Calu3 (cell line): ENCODE data around the gene TJP2. TPM values are rescaled to one million over a fixed set of nuclear protein-coding genes. Genes with fewer than 3 reads are reported as not detected.

Experiments
- Bru-seq: library from RNA; stranded (reverse); fragments of 400-500 nt; gene quantifications from one replicate; lab custom pipeline; 2021; lab: Mats Ljungman, UMichigan
- BruChase-seq, 2 experiments: library from RNA; stranded (reverse); fragments of 400-500 nt; gene quantifications; one replicate each; lab custom pipeline; 2021; lab: Mats Ljungman, UMichigan
- BruUV-seq: library from RNA; stranded (reverse); fragments of 400-500 nt; replicated peaks from 2 replicates; lab custom pipeline; 2021; lab: Mats Ljungman, UMichigan
- CTCF ChIA-PET: fragments of 300-600 bp; sonication (Branson Sonifier 250); formaldehyde crosslinking; loops from one replicate; lab custom pipeline; 2022; ENCODE audit warnings: antibody characterized with exemption; lab: Charles Lee
- DNase-seq: peaks from one replicate; pipeline ENCODE4 v3.0.0; 2022
- H3K27ac Mint-ChIP-seq: one replicate; pipeline ENCODE4 v1.8.0; 2022; ENCODE audit warnings: mixed read lengths; ENCODE audit not compliant: unreplicated experiment
- H3K27me3 Mint-ChIP-seq: one replicate; pipeline ENCODE4 v1.8.0; 2022; ENCODE audit warnings: mixed read lengths; ENCODE audit not compliant: unreplicated experiment
- H3K36me3 Mint-ChIP-seq: one replicate; pipeline ENCODE4 v1.8.0; 2022; ENCODE audit warnings: mild to moderate bottlenecking, moderate library complexity, mixed read lengths; ENCODE audit not compliant: insufficient read depth, unreplicated experiment
- H3K4me1 Mint-ChIP-seq: one replicate; pipeline ENCODE4 v1.8.0; 2022; ENCODE audit warnings: mild to moderate bottlenecking, low read depth, mixed read lengths; ENCODE audit not compliant: unreplicated experiment
- H3K4me3 Mint-ChIP-seq: one replicate; pipeline ENCODE4 v1.8.0; 2022; ENCODE audit warnings: mild to moderate bottlenecking, low read depth, moderate library complexity, mixed read lengths; ENCODE audit not compliant: unreplicated experiment
- H3K9me3 Mint-ChIP-seq: one replicate; pipeline ENCODE4 v1.8.0; 2022; ENCODE audit warnings: low read depth, mixed read lengths; ENCODE audit not compliant: unreplicated experiment
- intact Hi-C: fragments of 100-400 bp; cut with micrococcal nuclease; formaldehyde crosslinking; loops from one replicate; pipeline ENCODE4 v1.10.0; 2022; ENCODE audit not compliant: unreplicated experiment
- long read RNA-seq: library from polyadenylated mRNA; stranded (forward); transcript quantifications from one replicate; pipeline ENCODE4 v2.0.0, GENCODE V29; 2022
- total RNA-seq: library from RNA; stranded (reverse); gene quantifications from 2 replicates; pipeline ENCODE4 v1.2.3, GENCODE V29; 2022
- TF ChIP-seq, protein P1 (sequence below): fragments of 200-600 bp; IDR thresholded peaks from one replicate; pipeline ENCODE4 v1.8.0; 2022; ENCODE audit warnings: antibody characterized with exemption; ENCODE audit not compliant: unreplicated experiment

TJP2 gene
- 139 and 160 TPM in 2 replicates for total RNA-seq
- Bru-seq, nascent RNA = percentile 68 among the genes with signal in this experiment
- percentile 45 among the genes with signal in this experiment for BruChase-seq, experiment 1, labeled RNA remaining after a 6-hour chase
- percentile 44 among the genes with signal in this experiment for BruChase-seq, experiment 2, labeled RNA remaining after a 2-hour chase
- long read RNA-seq, partial matches to known transcripts = 42 of 55 reads
- long read RNA-seq, other reads (novel, unspliced or antisense) = 13 of 55 reads

- Mint-ChIP-seq H3K4me1 (peaks cover 52% of the 10 kb centered on the region), H3K27me3 (no peaks in the 10 kb centered on the region), H3K27ac (peak within 1 kb of the TSS; percentile 30), H3K36me3 (peaks cover 17% of the 10 kb centered on the region), H3K4me3 (no peak within 1 kb of the TSS), H3K9me3 (no peaks in the 10 kb centered on the region)
- intact Hi-C loops = no loop called here
- TF ChIP-seq, protein P1, sequence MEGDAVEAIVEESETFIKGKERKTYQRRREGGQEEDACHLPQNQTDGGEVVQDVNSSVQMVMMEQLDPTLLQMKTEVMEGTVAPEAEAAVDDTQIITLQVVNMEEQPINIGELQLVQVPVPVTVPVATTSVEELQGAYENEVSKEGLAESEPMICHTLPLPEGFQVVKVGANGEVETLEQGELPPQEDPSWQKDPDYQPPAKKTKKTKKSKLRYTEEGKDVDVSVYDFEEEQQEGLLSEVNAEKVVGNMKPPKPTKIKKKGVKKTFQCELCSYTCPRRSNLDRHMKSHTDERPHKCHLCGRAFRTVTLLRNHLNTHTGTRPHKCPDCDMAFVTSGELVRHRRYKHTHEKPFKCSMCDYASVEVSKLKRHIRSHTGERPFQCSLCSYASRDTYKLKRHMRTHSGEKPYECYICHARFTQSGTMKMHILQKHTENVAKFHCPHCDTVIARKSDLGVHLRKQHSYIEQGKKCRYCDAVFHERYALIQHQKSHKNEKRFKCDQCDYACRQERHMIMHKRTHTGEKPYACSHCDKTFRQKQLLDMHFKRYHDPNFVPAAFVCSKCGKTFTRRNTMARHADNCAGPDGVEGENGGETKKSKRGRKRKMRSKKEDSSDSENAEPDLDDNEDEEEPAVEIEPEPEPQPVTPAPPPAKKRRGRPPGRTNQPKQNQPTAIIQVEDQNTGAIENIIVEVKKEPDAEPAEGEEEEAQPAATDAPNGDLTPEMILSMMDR = no peak
- no peak for DNase-seq
- BruUV-seq = no TSS peak
- CTCF ChIA-PET = no interaction called here
Observed at GRCh38 chr9:69173891-69174615, at the start of gene TJP2. TSS of gene TJP2 (plus strand) at chr9:69174277. CDS start at chr9:69174373, 96 bp downstream.

DNA sequence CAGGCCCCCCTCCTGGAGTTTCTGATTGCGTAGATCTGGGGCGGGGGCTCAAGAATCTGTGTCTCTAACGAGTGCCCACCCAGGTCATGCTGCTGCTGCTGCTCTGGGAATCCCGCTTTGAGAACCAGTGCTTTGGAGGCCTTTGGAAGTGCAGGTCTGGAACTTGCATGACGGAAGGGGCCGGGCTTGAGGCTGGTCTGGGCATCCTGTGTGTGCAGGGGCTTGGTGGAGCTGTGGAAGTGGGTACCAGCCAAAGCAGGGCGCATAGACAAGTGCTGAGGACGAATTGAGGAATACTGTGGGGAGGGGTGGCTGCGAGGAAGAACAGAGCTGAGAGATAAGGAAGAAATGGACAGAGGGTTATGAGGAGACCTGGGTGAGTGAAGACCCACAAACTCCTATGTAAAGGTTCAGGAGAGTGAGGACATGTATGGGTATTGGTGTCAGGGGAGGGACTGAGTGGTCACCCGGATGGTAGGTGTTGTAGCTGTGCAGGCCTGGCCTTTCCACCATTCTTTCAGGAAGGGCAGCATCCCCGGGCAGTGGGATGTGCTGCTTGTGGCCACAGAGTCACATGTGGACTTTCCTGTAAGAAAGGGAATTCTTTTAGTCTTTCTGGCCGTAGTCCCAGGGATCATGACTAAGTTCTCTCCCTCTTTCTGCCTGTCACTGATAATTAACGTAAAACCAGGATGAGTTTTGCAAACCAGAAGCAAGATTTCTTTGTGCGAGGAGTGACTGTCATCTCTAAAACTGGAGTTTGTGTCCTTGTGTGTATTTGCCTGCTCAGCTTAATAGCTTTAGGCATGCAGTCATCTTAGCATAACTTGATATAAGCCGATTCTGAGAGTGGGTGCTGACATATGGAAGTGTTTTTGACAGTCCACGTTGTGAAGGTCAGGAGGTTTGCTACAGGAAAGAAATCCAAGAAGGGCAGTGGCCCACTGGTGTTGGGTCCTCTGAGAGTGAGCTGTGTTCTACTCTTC, 43.3 kb upstream of the TJP2 start:
- peaks cover 49% of the 10 kb centered on the region for H3K4me1 Mint-ChIP-seq
- no TSS peak for BruUV-seq
- TF ChIP-seq, protein P1 = no peak
- no peaks in the 10 kb centered on the region for H3K9me3 Mint-ChIP-seq
- peak overlapping the region; percentile 4 for H3K27ac Mint-ChIP-seq
- DNase-seq = peak; percentile 11
- H3K27me3 Mint-ChIP-seq = no peaks in the 10 kb centered on the region
- intact Hi-C loops = loop anchor here (5.0 kb wide), 1 partner anchor 57 kb away; no protein-coding TSS in a partner anchor
- H3K4me3 Mint-ChIP-seq = peak overlapping the region; percentile 67
- peaks cover 50% of the 10 kb centered on the region for H3K36me3 Mint-ChIP-seq
- CTCF ChIA-PET = no interaction called here

DNA sequence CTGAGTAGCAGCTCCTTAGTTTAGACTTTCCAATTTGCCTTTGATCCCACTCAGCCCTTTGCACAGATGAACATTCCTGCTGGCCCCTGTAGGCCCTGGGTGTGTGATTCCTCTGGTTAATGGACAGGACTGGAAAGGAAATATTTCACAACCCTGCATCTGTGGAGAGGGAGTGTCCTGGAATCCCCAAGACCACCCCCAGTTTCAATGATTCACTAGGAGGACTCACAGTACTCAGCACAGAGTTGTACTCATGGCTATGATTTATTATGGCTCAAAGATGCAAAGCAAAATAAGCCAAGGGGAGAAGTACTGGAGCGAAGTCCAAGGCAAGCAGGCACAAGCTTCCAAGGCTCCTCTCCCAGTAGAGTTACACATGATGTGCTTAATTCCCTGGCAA, 42.4 kb upstream of the TJP2 start:
- no peaks in the 10 kb centered on the region for H3K27me3 Mint-ChIP-seq
- no peaks in the 10 kb centered on the region for H3K9me3 Mint-ChIP-seq
- peaks cover 53% of the 10 kb centered on the region for H3K4me1 Mint-ChIP-seq
- no TSS peak for BruUV-seq
- H3K27ac Mint-ChIP-seq = peak overlapping the region; percentile 4
- DNase-seq = peak; percentile 25
- intact Hi-C loops = loop anchor here (5.0 kb wide), 1 partner anchor 56 kb away; no protein-coding TSS in a partner anchor
- peak overlapping the region; percentile 67 for H3K4me3 Mint-ChIP-seq
- peaks cover 54% of the 10 kb centered on the region for H3K36me3 Mint-ChIP-seq
- TF ChIP-seq, protein P1 = no peak
- CTCF ChIA-PET = no interaction called here

DNA sequence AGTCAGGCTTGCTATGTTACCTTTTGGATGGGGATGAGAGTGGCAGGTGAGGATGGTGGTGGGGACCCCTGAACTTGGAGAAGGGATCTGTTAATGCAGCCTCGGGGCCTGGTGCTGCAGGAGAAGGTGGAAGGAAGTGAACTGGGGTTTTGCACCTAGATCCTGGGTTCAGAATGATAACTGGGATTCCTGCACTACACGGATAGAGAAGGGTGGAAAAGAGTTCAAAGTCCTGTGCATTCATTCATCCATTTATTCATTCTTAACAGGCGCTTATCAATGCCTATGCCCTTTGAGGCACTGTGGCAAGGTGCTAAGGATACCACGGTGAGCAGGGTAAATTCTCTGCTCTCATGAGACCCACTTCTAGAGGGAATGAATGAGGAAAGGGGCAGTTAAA, 41.7 kb upstream of the TJP2 start:
- TF ChIP-seq, protein P1 = no peak
- H3K4me1 Mint-ChIP-seq = peaks cover 60% of the 10 kb centered on the region
- BruUV-seq = no TSS peak
- no peaks in the 10 kb centered on the region for H3K9me3 Mint-ChIP-seq
- no peaks in the 10 kb centered on the region for H3K27me3 Mint-ChIP-seq
- H3K4me3 Mint-ChIP-seq = peak overlapping the region; percentile 67
- intact Hi-C loops = loop anchor here (5.0 kb wide), 1 partner anchor 55 kb away; no protein-coding TSS in a partner anchor
- CTCF ChIA-PET = interaction anchor here (0.5 kb wide), 1 partner anchor 1946 kb away, joined by 3 read pairs; no protein-coding TSS in a partner anchor
- H3K27ac Mint-ChIP-seq = peak overlapping the region; percentile 72
- peaks cover 57% of the 10 kb centered on the region for H3K36me3 Mint-ChIP-seq
- DNase-seq = no peak
